Measurements from ENCODE around the gene MCF2L.

- TF ChIP-seq REST (IDR thresholded peaks at IDR 0.05) (no peak), EP300 (IDR thresholded peaks at IDR 0.05) (no peak), RFX5 (IDR thresholded peaks at IDR 0.05) (no peak), CHD2 (IDR thresholded peaks at IDR 0.05; ENCODE audit: low read length, partially characterized antibody) (no peak), ESRRA (IDR thresholded peaks at IDR 0.05; ENCODE audit: borderline replicate concordance, low read length) (no peak), CTCF (IDR thresholded peaks at IDR 0.05) (no peak), CBX2 (IDR thresholded peaks at IDR 0.05; ENCODE audit: borderline replicate concordance, low read depth) (no peak)
These were observed 119.1 kb downstream of the MCF2L start for GRCh38 chr13:113087923-113088690.

All from A549 (cell line).